Mesenteric fat pad (tissue), 1 donor: ENCODE data around the gene TGFBI. TPM values are rescaled to one million over a fixed set of nuclear protein-coding genes. Genes with fewer than 3 reads are reported as not detected.

Experiments used
- DNase-seq: peaks from one replicate; pipeline ENCODE4 v3.0.0-alpha.2; 2020; ENCODE audit warnings: low spot score
- long read RNA-seq: library from polyadenylated mRNA; unstranded; transcript quantifications from one replicate; pipeline ENCODE4 v2.0.0, GENCODE V29; 2020
- total RNA-seq: library from RNA; stranded (reverse); fragmentation: NEBNext Ultra II Directional; extraction: Animal tissue kit (Norgen Biotek cat#: 25700); gene quantifications from one replicate; pipeline ENCODE4 v1.2.1, GENCODE V29; 2021
- donor health status: DM: yes; HTN: yes; CAD: no.

TGFBI gene
- total RNA-seq: 254 TPM
- long read RNA-seq, transcript TGFBI-201 (17 exons, 2,804 nt): major isoform, 108 of 319 reads
- long read RNA-seq, partial matches to known transcripts: 156 of 319 reads
- long read RNA-seq, other reads (novel, unspliced or antisense): 55 of 319 reads

DNA sequence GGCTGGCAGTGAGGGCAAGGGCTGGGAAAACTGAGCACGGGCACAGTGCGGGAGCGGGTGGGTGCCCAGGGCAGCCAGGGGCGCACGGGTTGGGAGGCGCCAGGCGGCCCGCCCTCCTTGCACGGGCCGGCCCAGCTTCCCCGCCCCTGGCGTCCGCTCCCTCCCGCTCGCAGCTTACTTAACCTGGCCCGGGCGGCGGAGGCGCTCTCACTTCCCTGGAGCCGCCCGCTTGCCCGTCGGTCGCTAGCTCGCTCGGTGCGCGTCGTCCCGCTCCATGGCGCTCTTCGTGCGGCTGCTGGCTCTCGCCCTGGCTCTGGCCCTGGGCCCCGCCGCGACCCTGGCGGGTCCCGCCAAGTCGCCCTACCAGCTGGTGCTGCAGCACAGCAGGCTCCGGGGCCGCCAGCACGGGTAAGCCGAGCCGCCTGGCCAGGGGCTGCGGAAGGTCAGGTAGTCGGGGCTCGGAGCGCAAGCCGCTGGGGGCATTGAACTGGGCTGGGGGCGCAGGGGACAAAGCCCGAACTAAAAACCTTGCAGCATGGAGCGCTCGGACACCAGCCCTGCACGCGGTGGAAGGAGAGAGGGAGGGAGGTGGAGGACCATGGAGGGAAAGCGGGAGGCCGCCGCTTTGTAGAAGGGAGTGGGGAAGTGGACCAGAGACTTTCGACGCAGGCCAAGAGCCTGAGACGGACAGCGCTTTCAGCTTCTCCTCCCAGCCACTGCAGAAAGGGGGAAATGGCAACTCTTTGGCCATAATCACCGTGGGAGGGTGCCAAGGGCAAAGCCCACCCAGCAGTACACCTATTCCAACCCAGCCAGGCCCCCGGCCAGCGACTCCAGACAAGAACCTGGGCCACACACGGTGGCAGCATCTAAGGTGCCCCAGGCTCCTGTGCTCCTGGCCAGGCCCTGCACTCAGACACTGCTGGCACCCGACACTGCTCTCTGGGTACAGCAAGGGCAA is at the start of gene TGFBI:
TSS of gene TGFBI (plus strand) at position 207 of the 961 bp plus-strand sequence. CDS start at position 275, 68 bp downstream.
- no peak for DNase-seq

DNA sequence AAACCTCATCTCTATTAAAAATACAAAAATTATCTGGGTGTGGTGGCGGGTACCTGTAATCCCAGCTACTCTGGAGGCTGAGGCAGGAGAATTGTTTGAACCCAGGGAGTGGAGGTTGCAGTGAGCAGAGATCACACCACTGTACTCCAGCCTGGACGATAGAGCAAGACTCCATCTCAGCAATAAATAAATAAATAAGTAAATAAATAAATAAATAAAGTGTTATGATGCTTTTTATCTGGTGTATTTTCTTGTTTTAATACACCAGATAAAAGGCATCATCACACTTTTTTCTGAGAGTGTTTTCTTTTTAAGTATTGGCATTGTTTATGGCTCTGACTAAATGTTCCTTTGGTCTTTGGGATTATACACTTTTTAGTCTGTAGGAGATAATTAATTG is 49.8 kb upstream of the TGFBI start:
- no peak for DNase-seq

DNA sequence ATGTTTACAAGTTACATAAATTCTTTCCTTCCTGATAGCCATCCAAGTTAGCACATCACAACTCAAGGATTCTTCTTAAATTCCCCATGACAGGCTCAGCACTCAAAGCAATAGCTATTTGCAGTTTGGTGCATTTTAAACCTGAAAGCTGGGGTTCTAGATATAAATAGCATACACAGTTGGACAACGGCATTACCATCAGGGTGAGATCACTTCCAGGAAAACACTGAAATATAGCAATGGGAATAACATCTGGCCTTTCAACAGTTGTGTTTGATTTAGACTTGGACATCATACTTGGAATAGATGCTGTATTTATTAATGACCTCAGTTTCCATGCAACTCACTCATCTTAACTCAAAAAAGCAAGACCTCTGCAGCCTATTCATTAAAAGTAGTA is 49.3 kb upstream of the TGFBI start:
- no peak for DNase-seq

DNA sequence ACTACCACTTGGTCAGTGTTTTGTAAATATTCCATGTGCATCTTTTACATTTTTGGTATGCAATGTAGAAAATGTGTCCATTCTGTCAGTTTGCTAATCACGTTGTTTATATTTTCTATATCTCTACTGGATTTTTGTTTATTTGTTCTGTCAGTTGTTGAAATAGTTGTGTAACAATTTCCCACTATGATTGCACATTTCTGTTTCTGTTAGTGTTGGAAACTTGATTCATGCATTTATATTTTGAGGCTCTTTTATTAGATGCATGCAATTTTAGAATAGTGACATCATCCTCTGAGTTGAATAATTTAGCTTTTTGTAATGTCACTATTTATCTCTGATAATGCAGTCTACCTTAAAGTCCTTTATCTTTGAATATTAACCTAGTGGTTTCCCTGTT is 48.2 kb upstream of the TGFBI start:
- DNase-seq: no peak

DNA sequence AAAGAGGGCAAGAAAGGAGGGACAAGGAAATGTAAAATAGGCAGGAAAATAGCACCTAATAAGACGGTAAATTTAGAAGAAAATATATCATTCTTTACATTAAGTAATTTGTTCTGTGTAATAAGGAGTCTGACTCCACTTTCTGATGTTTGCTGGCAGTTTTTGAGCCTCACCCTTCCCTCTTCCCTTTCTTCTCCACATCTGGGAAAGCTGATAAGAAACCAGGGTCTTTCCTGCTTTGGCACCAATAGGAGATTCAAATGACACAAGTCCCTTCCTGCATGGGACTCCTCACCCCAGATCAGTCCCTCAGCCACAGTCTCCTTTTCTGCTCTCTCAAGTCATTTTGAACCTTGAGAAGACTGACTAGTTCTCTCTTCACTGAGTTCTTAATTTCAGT is 42.8 kb upstream of the TGFBI start:
- DNase-seq: no peak

DNA sequence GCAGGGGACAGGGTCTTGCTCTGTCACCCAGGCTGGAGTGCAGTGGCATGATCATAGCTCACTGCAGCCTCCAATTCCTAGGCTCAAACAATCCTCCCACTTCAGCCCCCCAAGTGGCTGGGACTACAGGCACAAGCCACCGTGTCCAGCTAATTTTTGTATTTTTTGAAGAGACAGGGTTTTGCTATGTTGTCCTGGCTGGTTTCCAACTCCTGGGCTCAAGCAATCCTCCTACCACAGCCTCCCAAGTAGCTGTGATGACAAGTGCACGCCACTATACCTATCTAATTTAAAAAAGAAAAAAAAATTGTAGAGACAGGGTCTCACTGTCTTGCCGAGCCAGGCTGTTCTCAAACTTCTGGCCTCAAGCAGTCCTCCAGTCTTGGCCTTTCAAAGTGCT is 42.4 kb upstream of the TGFBI start:
- DNase-seq: no peak

DNA sequence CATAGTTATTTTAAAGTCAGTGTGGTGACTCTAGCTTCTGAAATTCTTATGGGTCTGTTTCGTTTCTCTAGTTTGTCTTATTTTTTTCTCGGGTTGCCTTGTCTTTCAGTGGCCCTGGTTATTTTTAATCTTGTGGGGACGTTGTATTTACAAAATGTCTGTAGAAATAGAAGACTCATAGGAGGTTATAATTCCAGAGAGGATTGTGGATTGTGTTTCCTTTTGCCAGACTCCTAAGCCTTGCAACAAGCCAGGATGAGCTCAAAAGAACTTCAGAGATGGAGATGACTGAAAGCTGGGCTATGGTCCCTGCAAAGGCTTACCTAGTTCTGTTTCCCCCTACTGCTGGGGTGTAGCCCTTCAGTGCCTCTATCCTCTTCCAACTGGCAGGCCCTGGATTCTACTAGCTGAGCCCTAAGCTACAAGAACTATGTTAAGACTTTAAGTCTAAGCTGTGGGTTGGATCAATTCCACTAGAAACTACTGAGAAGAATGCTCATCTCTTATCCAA is 41.8 kb upstream of the TGFBI start:
- DNase-seq: no peak

DNA sequence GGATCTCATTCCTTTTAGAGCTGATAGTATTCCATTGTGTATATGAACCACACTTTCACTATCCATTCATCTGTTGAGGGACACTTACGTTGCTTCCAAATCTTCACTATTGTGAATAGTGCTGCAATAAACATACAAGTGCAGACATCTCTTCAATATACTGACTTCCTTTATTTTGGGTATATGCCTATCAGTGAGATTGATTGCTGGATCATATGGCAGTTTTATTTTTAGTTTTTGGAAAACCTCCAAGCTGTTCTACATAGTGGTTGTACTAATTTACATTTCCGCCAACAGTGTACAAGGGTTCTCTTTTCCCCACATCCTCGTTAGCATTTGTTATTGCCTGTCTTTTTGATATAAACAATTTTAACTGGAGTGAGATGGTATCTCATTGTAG is 40.2 kb upstream of the TGFBI start:
- no peak for DNase-seq

DNA sequence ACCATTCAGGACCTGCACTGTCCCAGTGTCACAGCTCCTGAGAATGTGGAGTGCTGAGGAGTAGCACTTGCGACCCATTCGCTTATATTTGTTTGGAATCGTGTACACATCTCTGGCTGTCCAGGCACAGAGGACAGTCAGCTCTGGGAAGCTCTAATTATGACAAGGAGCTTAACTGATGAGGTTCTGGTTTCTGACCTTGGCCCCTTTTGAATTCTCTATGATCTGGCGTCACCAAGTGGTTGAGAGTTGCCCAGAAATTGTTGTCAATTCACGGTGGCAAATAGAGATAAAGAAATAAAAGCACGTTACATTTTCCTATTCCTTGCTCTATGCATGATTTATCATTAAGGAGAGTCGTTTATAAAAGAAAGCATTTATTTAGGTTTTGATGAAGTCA is 39.1 kb upstream of the TGFBI start:
- no peak for DNase-seq

DNA sequence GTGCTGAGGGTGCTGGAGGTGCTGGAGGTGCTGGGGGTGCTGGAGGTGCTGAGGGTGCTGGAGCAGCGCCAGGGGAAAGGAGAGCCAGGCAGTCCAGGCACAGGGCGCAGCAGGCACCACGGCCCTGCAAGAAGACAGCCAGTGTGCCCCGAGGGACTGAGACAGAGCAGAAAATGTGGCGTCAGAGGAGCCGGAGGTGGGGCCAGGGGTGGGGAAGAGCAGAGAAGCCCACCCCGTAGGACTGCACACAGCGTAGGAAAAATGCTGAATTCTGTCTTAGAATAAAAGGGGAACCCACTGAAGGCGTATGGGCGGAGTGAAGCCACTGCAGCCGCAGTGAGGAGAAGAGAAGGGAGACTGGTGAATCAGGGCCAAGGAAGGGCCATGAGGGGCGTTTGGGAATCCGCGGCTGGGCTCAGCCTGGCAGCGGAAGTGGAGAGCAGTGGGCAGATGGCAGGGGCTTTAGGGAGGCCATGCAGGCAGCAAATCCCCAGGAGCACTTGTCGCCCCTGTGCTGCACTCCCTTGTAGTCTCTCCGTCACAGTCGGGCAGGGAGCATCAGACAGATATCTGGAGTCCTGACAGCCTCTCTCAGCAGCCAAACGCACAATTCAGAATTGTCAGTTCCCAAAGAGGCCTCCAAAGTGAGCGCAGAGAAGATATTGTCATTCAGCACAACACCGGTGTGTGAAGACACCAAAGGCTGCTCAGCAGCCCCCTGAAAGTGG is 38.1 kb upstream of the TGFBI start:
- DNase-seq: no peak

DNA sequence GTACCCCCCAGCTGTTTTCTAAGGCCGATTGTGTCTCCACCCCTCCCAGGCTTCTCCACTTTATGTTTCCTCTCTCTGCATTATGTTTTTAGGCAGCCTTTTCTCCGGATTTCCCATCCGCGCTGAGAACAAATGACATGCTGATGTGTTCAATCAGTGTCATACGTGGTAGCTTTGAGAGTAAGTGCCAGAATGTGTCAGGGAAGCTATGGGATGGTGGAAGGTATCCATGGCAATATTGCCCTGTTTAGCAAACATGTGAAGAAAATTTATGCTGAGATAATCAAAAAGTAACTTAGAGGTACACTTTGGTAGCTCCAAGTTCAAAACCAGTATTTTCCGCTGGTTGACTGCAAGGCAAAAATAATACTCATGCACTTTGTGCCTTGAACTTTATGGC is 37.4 kb upstream of the TGFBI start:
- no peak for DNase-seq

DNA sequence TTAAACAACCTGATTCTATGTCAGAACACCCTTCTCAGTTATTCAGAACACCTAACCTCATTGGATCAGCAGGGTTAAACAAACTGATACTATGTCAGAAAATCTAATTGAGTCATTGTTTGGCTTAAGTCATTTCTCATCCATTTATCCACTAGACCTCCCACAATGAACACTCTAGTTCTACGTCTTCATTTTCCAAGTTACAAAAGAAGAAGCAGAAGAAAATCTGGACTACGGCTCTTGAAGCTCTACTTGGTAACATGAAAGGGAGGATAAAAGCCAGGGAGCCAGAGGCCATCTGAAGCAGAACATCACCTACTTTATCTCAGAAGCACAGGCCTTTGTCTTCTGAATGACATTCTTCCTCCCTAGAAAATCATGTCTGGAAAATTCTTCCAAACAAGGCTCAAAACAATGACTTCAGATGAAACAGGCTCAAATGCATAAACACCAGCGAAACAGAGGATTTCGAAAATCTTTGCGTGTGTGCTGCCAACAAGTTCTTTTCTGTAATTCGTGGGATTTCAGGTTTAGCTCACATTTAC is 35.4 kb upstream of the TGFBI start:
- DNase-seq: no peak

DNA sequence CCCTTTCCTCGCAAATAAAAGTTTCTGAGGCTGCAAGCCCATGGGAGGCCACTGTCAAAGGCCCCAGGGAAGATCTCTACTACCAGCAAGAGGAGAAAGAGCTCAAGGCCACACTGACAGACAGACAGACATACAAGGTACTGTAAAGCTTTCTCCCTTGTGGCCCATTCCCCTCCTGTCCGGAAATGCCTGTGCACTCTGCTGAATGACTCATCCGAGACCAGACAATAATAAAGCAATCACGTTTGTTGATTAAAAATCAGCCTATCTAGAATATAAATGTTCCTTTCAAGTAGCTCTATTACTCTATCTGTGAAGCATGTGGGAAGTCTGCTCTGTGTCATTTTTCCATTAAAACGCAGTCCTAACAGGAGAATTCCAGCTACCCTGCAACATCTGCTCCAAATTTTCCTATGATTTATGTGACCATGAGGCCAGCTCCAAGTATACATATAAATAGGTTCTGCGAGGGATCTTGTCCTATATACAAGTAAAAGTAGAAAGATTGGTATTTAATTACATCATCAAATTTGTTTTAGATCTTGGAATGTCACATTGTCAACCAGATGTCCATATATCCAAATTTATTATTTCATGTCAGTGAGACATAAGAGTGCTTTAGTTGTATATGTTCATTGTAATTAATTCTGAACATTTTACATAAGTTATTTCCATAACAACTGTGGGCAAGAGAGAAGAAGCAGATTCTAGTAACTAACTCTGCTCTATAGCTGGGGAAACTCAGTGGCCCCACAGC is 34.7 kb upstream of the TGFBI start:
- DNase-seq: no peak

DNA sequence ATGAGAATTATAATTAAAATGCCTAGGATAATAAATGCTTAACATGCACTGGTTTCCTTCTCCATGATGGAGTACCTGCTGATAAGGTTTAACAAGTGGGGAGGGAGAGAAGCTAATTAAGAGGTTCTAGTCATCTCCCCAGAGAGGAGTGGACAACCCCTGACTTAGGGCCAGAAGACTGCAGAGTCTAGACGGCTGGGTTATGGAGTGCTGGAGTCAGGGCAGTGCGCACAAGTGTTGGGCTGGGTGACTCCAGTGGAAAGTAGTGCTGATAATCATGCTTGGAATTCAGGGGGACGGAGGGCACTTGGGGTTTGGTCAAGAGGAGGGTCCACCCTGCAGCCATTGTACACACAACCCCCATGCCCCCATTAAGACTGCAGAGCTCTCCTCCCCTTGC is 32.8 kb upstream of the TGFBI start:
- DNase-seq: no peak

DNA sequence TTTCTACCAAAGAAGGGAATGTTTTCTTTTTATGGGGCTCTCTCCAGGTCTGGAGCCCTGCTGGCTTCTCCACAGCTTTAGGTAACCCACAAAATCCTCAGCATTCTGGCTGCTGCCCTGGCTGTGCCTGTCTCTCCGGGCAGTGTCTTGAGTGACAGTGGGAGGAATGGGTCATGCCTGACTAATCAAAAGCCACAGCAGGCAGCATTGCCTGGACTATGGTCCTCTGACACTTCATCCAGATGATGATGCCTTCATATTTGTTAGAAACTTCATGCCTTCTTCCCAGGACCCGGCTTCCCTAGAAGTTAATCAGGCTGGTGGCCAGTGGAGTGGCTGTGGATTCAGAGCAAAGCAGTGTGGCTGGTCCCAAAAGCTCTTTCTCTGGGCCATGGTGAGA is 32.2 kb upstream of the TGFBI start:
- no peak for DNase-seq

DNA sequence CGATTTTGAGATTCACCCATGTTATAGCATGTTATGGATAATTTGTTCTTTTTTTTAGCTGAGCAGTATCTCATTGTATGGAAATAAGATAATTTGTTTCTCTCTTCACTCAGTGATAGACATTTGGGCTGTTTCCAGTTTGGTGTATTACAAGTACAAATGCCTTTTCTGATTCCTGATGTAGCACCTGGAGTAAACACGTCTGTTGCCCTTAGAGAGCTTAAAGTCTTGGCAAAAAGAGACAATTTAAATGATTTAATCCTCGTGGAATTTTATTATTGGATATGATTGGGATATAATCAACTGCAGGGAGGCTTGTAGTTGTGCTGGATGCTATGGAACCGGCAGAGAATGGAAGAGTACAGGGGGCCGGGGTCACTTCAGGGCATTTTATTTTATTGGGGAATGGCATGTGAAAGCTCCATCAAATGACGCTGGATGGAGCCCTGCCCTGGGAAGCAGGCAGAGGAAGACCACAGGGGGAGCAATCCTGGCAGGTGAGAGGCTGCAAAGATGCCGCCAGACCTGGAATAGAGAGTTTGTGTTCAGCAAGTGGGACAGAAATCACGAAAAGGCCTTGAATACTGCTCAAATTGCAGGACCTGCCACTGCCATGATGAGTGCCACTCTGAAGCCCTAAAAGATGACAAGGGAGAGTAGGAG is 31.0 kb upstream of the TGFBI start:
- DNase-seq: no peak

DNA sequence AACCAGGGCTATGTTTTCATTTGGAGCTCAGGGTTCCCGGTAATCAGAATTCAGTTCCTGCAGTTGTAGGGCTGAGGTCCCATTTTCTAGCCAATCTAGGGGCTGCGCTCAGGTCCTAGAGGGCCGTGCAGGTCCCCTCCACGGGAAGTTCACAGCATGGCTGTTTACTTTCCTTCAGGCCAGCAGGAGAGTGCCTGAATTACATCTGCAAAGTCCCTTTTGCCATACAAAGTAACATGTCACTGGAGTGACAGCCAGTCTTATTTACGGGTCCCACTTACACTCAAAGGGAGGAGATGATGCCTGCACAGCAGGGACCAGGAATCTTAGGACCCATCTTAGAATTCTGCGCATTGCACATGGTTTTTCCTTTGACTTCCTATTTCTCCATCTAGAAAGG is 29.9 kb upstream of the TGFBI start:
- DNase-seq: no peak

DNA sequence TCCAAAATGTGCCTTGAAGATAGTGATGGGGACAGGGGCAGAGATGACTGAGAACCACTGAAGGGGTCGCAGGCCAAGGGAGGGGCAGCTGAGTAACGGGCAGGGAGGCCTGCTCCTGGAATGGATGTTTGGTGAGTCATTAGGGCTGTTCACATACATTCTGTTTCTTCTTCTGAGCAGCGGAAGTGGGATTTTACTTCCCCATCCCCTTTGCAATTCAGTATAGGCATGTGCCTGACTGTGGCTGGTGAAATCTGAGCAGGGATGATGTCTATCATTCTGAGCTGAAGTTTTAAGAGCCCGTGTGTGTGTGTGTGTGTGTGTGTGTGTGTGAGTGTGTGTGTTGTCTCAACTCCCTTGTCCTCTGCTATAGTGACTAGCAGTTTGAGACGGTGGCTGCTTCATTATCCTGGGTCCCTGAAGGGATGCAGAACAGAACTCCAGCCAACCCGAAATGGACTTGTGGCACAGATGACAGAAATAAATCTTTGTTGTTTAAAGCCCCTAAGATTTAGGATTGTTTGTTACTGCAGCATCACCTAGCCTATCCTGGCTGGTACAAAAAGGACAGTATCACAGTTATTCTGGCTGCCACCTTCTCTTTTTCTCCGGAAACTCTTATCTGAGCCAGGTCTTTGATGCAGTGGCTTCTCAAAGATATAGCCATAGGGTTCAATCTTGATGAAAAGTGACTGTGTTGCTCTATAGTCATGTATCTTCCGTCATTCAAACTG is 29.2 kb upstream of the TGFBI start:
- DNase-seq: no peak

DNA sequence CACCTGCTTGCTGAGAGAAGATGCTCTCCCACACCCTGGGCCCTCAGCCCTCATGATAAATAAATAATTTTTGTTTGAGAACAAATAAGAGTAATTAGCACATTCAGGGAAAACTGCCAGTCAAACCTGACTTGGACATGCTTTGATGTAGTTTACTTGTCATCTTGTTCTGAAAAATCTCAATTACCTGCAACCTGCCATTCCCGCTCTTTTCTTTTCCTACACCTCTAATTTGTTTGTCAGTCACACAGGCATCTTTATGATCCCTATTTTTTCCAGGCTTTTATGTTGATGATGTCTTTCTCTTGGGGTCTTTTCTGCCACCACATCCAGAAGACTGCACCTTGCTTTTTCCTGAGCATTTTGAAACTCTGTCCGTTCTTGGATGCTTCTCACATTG is 28.6 kb upstream of the TGFBI start:
- DNase-seq: no peak

DNA sequence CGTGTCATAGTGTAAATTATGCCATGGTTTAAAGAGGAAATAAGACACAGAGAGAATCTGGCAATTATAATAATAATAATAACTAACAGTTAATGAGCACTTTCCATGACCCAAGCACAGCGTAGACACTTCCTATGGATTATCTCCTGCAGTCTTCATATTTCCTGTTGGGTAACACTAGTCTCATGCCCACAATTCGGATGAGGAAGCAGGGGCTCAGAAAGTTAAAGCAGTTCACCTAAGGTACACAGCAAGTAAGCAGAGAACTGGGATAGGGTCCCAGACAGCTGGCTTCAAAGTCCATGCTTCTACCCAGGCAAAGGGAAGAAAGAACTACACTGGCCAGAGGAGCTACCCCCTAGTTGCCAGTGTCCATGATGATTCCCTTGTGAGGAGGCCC is 27.9 kb upstream of the TGFBI start:
- DNase-seq: no peak
